T-helper 1 cell treated with Interleukin-12 subunit alpha and Interleukin-12 subunit beta and Interleukin-4 antibody, amounts not matched to agents 30 ng/mL and 1 ng/mL, for 36 hours (primary cell): ENCODE results near the gene OR4E2. TPM values are rescaled to one million over a fixed set of nuclear protein-coding genes. Genes with fewer than 3 reads are reported as not detected.
"Not testable (repeated sequence)": the region's sequence is repeated elsewhere in the genome, so short reads cannot be mapped to it uniquely, and the experiment has no call there.

ENCODE experiments used
- intact Hi-C: fragments of 100-400 bp; cut with micrococcal nuclease; formaldehyde crosslinking; loops from one replicate; pipeline ENCODE4 v1.15.1; 2024
- total RNA-seq: library from RNA; stranded (reverse); gene quantifications from 2 replicates; pipeline ENCODE4 v1.2.3, GENCODE V29; 2022

OR4E2 gene, protein sequence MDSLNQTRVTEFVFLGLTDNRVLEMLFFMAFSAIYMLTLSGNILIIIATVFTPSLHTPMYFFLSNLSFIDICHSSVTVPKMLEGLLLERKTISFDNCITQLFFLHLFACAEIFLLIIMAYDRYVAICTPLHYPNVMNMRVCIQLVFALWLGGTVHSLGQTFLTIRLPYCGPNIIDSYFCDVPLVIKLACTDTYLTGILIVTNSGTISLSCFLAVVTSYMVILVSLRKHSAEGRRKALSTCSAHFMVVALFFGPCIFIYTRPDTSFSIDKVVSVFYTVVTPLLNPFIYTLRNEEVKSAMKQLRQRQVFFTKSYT
- not detected in 2 replicates for total RNA-seq

GRCh38 chr14:21653331-21653885 is at the start of gene OR4E2:
Gene OR4E2 (plus strand): TSS chr14:21653835. CDS start chr14:21665083, 11,248 bp downstream.
- intact Hi-C loops: no loop called here

DNA sequence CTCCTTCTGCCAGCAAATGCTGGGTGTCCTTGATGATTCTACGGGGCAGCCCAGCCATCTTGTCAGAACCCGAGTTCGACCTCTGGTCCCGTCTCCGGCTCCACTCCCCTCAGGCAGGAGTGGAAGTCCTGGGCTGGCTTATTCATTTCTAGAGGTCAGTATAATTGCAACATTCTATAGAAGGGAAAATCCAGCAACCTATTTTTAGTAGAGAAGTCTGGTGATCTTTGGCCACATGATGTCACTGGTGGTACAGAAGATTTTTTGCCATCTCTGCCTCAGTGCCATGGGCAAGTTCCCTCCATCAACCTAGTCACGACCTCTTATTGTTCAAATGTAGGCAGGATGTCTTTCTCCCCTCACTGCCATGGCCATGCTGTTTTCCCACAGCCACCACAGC is 41.3 kb upstream of the OR4E2 start:
- intact Hi-C loops: no loop called here

GRCh38 chr14:21614240-21614639 is 39.4 kb upstream of the OR4E2 start:
- intact Hi-C loops: no loop called here

DNA sequence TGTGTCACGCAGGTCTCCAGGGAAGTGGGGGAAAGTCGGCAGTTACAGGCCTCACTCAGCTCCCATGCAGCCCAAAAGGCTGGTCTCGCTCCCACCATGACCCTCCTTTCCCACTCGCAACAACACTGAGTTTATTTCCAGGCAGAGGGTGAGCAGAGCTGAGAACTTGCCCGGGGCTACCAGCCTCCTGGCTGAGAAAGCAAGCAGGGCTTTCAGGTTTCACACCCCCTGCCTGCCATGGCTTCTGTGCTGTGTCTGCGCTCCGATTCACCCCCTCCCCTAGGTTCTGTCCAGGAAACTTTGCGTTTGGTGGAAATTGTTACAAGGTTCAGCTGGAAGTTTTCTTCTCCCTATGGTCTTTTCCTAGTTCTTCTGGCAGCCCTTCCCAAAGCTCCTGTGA is 36.0 kb upstream of the OR4E2 start:
- intact Hi-C loops: no loop called here

GRCh38 chr14:21626491-21627230 is 27.0 kb upstream of the OR4E2 start:
- intact Hi-C loops: no loop called here

- intact Hi-C loops: not testable (repeated sequence)
Observed at GRCh38 chr14:21630503-21630902, 23.1 kb upstream of the OR4E2 start.

DNA sequence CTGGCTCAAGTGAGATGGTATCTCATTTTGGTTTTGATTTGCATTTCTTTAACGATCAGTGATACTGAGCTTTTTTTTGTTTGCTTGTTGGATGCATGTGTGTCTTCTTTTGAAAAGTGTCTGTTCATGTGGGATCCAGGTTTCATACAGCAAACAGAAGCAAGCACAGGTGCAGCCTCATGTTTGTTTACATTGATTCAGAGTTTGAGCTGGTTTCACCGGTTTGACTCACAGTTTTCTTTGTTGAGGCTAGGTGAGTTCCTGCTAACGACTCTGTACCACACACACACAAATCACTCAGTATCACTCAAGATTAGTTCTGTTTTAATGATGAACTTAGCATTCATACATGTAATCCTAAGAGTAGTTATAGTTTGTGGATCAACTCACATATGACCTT is 22.6 kb upstream of the OR4E2 start:
- intact Hi-C loops: no loop called here

- intact Hi-C loops: no loop called here
Observed at GRCh38 chr14:21634840-21635239, 18.8 kb upstream of the OR4E2 start, which contains the start of gene OR10G2. Gene OR10G2 (minus strand): TSS chr14:21634940. CDS start chr14:21634842, 98 bp downstream.

GRCh38 chr14:21642683-21643082 is 11.0 kb upstream of the OR4E2 start:
- intact Hi-C loops: loop anchor here (10.0 kb wide), 1 partner anchor 902 kb away; no protein-coding TSS in a partner anchor

DNA sequence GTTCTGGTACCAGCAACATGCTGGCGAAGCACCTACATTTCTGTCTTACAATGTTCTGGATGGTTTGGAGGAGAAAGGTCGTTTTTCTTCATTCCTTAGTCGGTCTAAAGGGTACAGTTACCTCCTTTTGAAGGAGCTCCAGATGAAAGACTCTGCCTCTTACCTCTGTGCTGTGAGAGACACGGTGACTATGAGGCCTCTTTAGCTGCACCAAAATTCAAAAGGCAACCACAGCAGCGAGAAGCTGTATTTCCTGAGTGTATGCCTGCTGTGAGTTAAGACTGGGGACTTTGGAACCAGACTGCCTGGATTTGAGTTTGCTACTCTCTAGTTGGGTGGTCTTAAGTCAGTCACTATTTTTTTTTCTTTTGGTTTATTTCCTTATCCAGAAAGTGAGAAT is 10.2 kb upstream of the OR4E2 start:
- intact Hi-C loops: loop anchor here (10.0 kb wide), 1 partner anchor 901 kb away; no protein-coding TSS in a partner anchor

- intact Hi-C loops: loop anchor here (10.0 kb wide), 1 partner anchor 897 kb away; no protein-coding TSS in a partner anchor
Observed at GRCh38 chr14:21647380-21647779, 6.3 kb upstream of the OR4E2 start.

- intact Hi-C loops: no loop called here
Observed at GRCh38 chr14:21652209-21652808, 1.3 kb upstream of the OR4E2 start.

DNA sequence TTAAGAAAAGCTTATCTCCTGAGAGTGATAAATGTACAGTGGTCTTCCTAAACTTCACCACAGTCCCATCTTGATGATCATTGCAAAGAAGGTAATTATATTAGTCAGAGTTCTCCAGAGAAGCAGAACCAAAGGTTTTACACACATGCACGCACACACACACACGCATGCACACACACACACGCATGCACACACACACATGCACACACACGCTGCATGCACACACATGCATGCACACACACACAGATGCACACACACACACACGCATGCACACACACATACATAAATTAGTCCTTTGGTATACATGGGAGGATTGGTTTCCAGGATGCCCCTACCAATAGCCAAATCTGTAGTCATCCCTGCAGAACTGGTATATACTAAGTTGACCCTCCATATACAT is 580 bp downstream of the OR4E2 start:
- intact Hi-C loops: no loop called here

DNA sequence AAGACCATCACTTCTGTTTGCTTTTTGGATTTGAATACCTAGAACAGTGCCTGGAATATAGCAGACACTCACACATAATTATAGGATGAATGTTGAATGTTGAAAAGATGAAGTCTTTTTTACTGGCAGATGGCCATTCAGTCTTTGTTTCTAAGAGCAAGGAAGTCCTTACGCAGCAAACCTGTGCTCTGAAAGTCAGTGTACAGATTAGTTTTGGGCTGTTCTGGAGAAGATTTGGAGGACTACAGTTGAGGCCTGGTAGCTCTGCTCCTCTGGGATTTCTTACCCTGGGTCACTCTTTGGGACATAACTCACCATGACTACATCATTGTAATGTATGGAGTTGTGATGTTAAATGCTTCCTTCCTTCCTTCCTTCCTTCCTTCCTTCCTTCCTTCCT is 3.3 kb downstream of the OR4E2 start:
- intact Hi-C loops: no loop called here

- intact Hi-C loops: no loop called here
Observed at GRCh38 chr14:21668377-21668776, 14.7 kb downstream of the OR4E2 start.

- intact Hi-C loops: no loop called here
Observed at GRCh38 chr14:21669284-21669683, 15.6 kb downstream of the OR4E2 start.

DNA sequence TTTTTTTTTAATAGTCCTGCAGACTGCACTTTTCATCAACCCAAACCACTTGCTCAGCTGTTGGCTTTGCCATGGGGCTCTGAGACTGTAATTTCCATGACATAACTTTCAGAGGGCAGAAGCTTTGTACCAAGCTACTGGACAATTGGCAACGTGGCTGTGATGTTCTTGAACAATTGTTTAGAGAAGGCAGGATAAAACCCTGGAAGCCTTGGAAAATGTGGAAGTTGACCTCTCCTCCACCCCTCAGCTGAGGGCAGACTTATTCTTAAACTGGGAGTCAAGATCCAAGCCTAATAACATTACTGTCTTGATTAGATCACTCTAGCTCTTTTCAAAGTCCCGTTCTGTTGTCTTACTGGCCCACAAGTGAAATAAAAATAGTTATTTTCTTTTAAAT is 17.7 kb downstream of the OR4E2 start:
- intact Hi-C loops: no loop called here

- intact Hi-C loops: no loop called here
Observed at GRCh38 chr14:21672116-21672515, 18.5 kb downstream of the OR4E2 start.

DNA sequence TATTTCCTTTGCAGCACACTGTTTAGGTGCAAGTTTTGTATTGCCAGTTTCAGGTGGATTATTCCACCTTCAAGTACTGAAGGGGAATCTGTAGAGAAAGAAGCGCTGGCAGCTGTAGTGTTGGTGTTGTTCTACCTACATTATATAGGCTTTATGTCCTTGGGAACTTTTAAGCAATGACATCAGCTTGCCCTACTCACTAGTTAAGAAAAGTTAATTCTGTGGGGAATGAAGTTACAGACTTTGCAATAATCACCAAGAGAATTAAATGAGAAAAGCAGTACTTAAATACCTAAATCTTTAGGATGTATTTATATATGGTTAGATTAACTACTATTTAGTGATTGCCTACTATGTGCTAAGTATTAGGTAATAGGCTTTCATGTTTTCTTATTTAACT is 20.1 kb downstream of the OR4E2 start, which contains the start of gene OR4E1:
Gene OR4E1 (minus strand): TSS at position 101 of the 400 bp plus-strand sequence. CDS start 2,883 bp downstream, outside the sequence.
- intact Hi-C loops: no loop called here

DNA sequence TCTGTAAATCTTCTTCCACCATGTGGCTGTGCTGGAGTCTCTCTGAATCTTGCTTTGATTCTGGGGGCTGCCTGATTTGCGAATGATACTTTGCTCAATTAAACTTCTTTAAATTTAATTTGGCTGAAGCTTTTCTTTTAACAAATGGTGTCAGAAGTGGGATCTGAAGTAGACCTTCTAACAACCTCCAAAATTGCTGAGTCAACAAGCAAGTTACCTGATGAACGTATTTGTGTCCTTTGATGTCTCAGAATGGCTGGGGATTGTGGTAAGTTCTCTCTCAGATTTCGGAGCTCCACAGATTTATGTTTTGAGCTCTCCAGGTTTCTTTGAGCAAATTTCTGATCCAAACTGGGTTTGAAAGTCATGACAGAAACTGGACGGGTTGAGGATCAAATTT is 21.9 kb downstream of the OR4E2 start:
- intact Hi-C loops: no loop called here

DNA sequence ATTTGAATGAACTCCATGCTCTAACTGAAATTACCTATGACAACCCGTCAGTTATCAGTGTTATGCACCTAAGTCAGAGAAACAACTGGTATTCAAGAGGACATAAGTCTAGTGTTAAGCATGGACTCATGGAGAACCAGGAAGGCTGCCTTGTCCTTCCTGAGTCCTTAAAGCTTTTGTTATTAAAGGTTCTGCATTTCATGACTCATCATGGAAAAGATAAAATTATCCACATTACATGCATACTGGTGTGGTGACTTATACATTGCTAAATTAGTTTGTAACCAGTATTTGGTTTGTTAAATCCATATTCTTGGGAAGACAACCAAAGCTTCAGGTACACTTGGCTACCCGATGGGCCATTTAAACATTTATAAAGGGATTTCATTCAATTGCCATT is 26.4 kb downstream of the OR4E2 start:
- intact Hi-C loops: no loop called here

GRCh38 chr14:21686468-21686867 is 32.8 kb downstream of the OR4E2 start:
- intact Hi-C loops: no loop called here
